NCI-H2107 treated with DMSO at 0.1 percent for 48 hours (cell line): ENCODE measurements around the gene ITPK1.
A peak's percentile ranks its signal among the peaks of the same experiment; 100 is the strongest.

ENCODE experiments used
- DNase-seq: peaks from one replicate; lab custom pipeline; 2025; ENCODE audit not compliant: unreplicated experiment; lab: John Stamatoyannopoulos, UW

Gene ITPK1

DNA sequence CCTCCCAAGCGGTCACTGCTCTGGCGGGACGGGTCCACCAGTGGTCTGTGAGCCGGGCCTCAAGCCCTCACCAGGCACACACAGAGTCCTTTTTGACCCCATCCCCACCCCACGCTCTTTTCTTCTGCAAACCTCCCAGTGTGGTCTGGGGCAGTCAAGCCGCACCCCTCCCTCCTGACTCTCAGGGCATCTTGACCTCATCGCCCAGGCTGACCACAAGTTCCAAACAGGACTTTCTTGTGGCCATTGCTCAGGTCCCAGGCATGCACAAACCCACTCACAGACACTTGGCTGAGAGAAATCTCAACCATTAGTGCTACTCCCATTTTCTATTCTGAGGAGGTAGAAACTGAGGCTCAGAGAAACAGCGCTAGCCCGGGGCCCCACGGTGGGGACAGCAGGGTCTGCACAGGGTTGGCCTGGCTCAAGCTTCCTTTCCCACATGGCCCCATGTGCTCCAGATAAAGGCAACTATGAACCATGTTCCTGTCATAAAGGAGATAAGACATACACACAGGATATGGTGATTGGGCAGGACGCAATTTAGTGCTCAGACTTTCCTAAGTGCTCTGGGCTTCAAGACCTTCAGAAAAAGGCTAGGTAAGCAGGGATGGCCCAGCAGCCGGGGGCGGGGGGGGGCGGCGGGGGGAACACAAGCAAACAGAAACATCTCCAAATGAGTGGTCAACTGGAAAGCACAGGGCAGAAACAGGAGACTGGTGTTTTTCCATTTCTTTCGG is 69.6 kb downstream of the ITPK1 start:
- no peak for DNase-seq

- DNase-seq, result peak; percentile 46
Observed at GRCh38 chr14:93045211-93045674, 70.5 kb downstream of the ITPK1 start.

DNA sequence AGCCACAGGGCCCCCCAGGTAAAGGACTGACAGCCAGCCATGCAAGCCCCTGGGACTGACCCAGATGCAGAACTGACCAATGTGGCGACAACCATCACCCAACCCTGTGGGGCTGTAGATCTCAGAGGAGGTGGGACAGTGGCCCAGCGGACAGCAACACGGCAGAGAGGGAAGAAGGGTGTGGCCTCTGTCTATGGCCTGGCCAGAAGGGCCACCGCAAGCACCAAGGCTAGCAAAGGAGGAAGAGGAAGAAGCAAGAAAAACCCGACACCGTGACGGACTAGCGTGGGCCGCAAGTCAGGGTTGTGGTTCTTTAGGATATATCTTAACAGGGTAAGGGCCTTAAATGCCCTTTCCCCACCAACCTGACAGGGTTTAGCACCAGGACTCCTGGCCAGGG is 71.2 kb downstream of the ITPK1 start:
- DNase-seq, result no peak

DNA sequence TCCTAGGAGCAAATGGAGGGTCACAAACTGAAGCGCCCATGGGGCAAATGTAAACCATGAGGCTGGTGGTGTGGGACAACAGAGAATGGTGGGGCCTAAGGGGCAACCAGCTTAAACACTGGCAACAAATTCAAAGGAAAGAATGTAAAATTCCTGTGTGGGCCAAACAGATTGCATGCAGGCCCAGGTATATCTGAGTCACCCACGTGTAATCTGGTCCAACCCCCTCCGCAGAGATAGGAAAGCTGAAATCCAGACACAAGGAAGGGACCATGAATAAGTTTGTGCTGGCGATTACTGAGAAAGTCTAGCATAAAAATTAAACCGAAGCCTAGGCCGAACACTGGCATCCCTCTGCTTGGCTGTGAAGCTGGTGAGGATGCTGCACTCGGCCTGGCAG is 71.6 kb downstream of the ITPK1 start:
- DNase-seq, result no peak

DNA sequence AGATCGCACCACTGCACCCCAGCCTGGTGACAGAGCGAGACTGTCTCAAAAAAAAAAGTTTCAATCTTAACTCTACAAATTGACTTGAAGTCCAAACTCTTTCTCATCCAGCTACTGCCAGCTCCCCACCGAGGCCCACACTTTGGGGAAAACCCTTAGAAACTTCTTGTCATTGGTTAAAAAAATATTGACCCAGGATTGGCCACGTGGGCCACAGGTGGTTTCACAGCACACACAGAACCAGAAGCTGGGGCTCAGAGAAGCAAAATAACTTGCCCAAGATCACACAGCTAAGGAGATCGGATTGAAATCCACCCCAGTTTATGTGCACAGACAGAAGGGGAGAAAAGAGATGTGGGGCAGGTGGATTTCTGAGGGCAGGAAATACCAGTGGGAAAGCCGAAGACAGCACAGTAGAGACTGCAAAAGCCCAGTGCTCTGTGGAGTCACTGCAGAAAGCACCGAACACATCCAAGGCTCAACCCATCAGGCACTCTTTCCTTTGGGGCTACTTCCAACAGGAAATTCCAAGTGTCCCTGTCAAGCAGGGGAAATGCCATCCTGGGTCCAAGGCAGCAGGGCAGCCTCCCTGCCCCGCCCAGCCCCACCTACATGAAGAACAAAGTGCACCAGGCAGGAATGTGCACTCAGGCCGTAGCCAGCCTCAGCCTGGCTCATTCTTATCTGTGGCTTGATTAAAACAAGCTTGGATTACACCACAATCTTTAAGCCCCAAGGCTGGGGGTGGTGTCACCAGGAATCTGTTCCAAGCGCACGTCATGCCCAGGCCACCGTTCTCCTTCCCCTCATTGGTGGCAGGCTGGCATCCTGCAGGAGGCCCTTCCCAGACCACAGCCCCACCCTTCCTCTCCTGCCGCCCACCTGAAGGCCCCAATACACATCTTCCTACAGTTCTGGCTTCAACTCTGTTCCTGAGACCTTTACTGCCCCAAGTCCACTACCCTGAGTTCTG is 72.5 kb downstream of the ITPK1 start:
- no peak for DNase-seq

DNA sequence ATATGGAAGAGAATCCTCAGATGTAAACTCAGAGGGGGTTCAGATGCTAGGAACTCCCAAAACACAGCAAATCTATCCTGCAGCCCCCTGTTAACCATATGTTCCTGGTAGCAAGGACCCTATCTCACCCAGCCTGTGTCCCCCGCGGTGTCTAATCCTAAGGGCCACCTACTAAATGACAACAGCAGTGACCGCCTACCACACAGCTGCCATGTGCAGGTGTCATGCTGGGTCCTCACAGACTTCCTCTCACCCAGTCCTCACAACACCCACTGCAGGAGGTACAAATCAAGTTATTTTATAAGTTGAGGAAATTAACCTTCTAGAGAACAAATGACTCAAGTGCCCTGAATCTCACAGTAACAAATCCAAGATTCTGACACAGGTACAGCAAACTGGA is 73.9 kb downstream of the ITPK1 start:
- no peak for DNase-seq

- no peak for DNase-seq
Observed at GRCh38 chr14:93040982-93041381, 74.7 kb downstream of the ITPK1 start.

- DNase-seq, result no peak
Observed at GRCh38 chr14:93040443-93040842, 75.3 kb downstream of the ITPK1 start.

- no peak for DNase-seq
Observed at GRCh38 chr14:93039649-93040315, 75.9 kb downstream of the ITPK1 start.

- DNase-seq, result no peak
Observed at GRCh38 chr14:93037351-93037750, 78.4 kb downstream of the ITPK1 start.

DNA sequence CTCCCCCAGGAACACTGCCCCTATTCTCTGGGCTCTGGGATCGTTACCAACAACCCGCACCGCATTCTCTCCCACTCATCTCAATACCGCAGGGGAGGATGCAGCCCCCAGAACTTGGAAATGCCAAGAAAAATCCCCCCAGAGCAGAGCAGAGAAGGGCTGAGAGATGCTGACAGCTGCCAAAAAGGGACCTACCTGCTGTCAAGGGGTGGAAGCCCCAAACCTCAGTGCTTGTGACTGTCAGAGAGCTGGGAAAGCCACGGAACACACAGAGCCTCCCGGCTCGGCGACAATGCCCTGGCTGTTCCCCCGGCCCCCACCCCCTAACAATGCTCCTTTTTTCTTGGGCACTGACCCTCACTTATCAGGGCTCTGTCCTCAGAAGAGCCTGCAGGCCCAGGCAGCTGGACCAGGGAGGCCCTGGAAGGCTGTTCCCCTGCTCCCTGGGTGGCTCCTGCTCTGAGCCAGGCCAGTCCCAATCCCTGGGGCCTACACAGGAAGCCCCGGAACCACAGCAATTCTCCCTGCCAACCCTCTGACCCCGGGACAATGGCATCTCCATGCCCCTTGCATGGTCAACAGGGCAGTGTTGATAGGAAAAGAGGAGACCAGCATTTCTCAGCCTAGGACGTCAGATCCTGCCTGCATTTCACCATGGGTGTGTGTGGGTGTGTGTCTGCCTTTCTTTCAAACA is 78.9 kb downstream of the ITPK1 start:
- DNase-seq, result no peak

DNA sequence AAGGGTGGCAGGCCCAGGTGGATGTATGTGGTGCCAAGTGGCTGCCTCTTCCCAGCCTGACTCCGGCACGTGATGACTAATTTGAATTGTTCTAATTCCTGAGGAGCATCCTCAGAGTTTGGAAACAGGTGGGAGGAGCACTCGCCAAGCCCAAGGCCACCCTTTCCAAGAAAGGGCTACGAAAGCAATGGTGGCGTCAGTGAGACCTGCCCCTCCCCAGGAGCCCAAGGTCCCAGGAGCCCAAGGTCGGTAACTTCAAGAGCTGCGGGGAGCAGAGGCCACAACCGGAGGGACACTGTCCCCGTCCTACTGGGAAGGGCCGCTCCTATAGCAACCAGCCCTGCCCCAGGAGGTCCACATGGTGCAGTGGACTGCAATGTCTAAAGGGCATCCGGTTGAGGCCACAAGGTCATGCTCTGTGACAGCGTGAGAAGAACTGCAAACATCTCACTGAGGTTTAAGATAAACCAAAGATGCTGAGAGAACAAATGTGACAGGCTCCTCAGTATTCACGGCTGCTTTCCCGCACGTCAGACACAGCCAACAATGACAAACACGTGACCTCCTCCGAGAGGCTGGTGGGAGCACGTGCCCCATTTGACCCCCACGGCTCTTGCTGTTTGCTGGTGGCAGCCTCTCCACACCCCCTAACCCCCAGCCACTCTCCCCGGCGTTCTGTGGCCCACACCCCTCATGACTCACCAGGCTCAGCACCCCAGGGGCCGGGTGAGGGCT is 79.6 kb downstream of the ITPK1 start:
- DNase-seq, result no peak

- no peak for DNase-seq
Observed at GRCh38 chr14:93035585-93035916, 80.2 kb downstream of the ITPK1 start.

DNA sequence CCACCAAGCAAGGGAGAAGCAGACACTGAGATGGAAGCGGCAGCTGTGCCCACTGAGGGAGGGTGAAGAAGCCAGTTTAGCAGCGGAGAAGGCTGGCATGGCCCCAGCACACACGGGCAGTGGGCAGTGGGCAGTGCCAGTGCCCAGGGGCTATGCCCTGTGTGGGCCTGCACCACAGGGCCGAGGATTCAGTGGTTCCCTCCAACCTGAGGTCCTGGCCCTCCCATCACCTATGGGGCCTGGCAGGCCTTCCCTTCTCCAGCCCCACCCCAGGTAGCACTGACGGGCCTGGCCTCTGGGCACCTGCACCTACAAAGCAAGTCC is 81.1 kb downstream of the ITPK1 start:
- no peak for DNase-seq

- DNase-seq, result no peak
Observed at GRCh38 chr14:93033983-93034670, 81.6 kb downstream of the ITPK1 start.

GRCh38 chr14:93033084-93033982 is 82.4 kb downstream of the ITPK1 start:
- peak; percentile 14 for DNase-seq

DNA sequence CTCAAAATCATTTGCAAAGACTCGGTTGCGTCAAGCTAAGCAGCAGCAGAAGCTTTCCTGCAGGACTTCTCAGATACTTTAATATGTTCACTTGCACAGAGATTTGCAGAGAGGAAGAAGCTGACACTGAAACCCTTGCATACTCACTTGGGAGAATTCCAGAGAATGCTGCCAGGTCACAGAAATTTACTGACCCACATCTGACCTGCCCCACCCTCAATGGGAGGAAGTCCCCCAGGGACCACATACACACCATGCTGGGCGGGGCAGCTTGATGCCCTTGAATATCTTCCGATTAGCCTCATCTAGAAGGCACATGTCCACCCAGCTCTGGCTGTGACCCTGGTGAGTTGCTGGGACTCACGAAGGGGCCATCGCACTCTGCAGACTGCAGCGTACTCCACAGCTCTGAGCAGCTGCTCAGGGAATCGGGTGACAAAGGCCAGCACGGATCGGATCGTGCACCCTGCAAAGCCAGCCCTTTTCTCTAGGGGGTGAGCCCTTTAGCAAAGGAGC is 83.2 kb downstream of the ITPK1 start:
- peak; percentile 39 for DNase-seq

DNA sequence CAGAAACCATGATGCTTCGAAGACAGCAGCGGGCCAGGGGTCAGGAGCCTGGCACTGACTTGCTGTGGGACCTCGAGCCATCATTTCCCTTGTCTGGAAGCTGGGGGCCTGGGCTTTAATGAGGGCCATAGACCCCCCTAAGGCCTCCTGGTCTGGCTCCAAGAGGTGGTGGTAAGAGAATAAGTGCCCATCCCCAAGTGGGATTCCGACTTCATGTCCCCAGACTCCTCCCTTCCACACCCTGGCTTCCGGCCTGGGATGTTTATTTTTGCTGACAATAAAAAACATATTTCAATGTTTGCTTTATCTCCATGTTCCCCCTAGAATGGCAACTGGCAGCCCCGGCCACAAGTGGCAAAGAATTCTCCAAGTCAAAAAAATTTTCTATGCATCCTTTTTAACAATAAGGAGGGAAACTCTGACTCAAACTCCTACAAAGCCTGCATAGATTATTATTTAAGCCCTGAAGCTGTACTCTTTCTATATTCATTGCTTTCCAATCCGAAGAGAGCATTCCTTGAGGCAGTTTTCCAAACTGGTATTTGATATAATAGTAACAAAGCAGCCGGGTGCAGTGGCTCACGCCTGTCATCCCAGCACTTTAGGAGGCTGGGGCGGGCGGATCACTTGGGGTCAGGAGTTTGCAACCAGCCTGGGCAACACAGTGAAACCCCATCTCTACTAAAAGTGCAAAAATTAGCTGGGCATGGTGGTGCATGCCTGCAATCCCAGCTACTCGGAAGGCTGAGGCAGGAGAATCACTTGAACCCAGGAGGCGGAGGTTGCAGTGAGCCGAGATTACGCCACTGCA is 84.0 kb downstream of the ITPK1 start:
- no peak for DNase-seq
